Body of pancreas (tissue), 4 donors: ENCODE results near the gene NME9.

ENCODE experiments used
- POLR2A ChIP-seq, 3 donors: fragments of 450-650 bp; IDR thresholded peaks; one replicate each; pipeline ENCODE4 v1.6.1; 2016; ENCODE audit warnings: antibody characterized with exemption in 3 of 3, mild to moderate bottlenecking in 2 of 3
- TF ChIP-seq, protein P1 (sequence below), 7 experiments: fragments of 450-650 bp in 4 of 7; fragments of 200-600 bp in 3 of 7; sonication (generic) in 3 of 7; IDR thresholded peaks; one replicate each; pipeline ENCODE4 v1.5.1; 2016 to 2019; ENCODE audit warnings: antibody characterized with exemption in 7 of 7

DNA sequence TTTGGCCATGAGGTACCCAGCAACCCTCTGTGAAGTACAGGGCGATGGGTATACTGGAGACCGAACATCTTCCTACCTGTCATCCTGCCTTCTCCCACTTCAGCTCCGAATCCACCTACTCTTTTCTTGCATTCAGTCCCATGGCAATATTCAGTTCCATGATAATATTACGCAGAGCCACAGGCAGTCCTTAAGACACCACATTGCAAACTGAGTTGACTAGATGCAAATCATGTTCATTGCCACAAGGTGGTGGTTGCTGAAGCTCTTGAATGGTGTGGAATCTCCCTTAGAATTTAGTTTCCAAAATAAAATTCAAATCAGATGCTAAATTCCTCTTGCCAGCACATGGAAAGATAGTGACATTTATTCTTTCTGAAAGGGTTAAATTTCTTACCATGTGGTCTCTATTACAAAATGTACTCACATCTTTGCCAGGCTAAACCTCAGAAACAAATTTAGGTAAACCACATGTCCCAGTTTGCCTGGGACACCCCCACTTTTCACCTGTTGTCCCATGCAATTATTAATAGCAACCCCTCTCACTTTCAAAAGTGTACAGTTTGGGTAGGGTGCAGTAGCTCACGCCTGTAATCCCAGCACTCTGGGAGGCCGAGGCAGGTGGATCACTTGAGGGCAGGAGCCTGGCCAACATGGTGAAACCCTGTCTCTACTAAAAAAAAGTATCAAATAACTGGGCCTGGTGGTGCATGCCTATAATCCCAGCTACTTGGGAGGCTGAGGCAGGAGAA, 1.7 kb upstream of the NME9 start:
- TF ChIP-seq, protein P1, sequence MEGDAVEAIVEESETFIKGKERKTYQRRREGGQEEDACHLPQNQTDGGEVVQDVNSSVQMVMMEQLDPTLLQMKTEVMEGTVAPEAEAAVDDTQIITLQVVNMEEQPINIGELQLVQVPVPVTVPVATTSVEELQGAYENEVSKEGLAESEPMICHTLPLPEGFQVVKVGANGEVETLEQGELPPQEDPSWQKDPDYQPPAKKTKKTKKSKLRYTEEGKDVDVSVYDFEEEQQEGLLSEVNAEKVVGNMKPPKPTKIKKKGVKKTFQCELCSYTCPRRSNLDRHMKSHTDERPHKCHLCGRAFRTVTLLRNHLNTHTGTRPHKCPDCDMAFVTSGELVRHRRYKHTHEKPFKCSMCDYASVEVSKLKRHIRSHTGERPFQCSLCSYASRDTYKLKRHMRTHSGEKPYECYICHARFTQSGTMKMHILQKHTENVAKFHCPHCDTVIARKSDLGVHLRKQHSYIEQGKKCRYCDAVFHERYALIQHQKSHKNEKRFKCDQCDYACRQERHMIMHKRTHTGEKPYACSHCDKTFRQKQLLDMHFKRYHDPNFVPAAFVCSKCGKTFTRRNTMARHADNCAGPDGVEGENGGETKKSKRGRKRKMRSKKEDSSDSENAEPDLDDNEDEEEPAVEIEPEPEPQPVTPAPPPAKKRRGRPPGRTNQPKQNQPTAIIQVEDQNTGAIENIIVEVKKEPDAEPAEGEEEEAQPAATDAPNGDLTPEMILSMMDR (IDR thresholded peaks at IDR 0.05): no peak
- no peak for TF ChIP-seq POLR2A (IDR thresholded peaks at IDR 0.05)
